ENCODE measurements around the gene ABCG2. TPM values are rescaled to one million over a fixed set of nuclear protein-coding genes. Genes with fewer than 3 reads are reported as not detected.

ABCG2 gene
- total RNA-seq, 2 donors from 2014 or later, result 0.13 to 1.4 TPM

- Mint-ChIP-seq H3K4me3 (no peak overlapping the region), H3K27me3 (no peaks in the 10 kb centered on the region), H3K4me1 (no peaks in the 10 kb centered on the region), H3K36me3 (ENCODE audit: low read depth) (no peaks in the 10 kb centered on the region), H3K27ac (no peak overlapping the region)
- ATAC-seq (no peak), DNase-seq (no peak)
- H3K9me3 ChIP-seq (ENCODE audit: control insufficient read depth, low read length, poor library complexity, severe bottlenecking), result no peaks in the 10 kb centered on the region
Observed at GRCh38 chr4:88148560-88148959, 9.9 kb downstream of the ABCG2 start.

GRCh38 chr4:88147799-88148217 lies 10.6 kb downstream of the ABCG2 start:
- ATAC-seq, result no peak
- DNase-seq, result no peak
- H3K9me3 ChIP-seq (ENCODE audit: control insufficient read depth, low read length, poor library complexity, severe bottlenecking), result no peaks in the 10 kb centered on the region
- Mint-ChIP-seq H3K4me3 (no peak overlapping the region), H3K4me1 (no peaks in the 10 kb centered on the region), H3K36me3 (ENCODE audit: low read depth) (no peaks in the 10 kb centered on the region), H3K27me3 (no peaks in the 10 kb centered on the region), H3K27ac (no peak overlapping the region)

- Mint-ChIP-seq H3K27me3 (no peaks in the 10 kb centered on the region), H3K27ac (no peak overlapping the region), H3K4me3 (no peak overlapping the region), H3K4me1 (peaks cover 1% of the 10 kb centered on the region), H3K36me3 (ENCODE audit: low read depth) (no peaks in the 10 kb centered on the region)
- no peaks in the 10 kb centered on the region for H3K9me3 ChIP-seq (ENCODE audit: control insufficient read depth, low read length, poor library complexity, severe bottlenecking)
- DNase-seq (no peak), ATAC-seq (no peak)
Observed at GRCh38 chr4:88146891-88147290, 11.5 kb downstream of the ABCG2 start.

GRCh38 chr4:88144866-88145300 lies 13.6 kb downstream of the ABCG2 start:
- DNase-seq (no peak), ATAC-seq (no peak)
- Mint-ChIP-seq H3K27ac (no peak overlapping the region), H3K4me3 (no peak overlapping the region), H3K27me3 (no peaks in the 10 kb centered on the region), H3K36me3 (ENCODE audit: low read depth) (no peaks in the 10 kb centered on the region), H3K4me1 (peaks cover 2% of the 10 kb centered on the region)
- H3K9me3 ChIP-seq (ENCODE audit: control insufficient read depth, low read length, poor library complexity, severe bottlenecking), result no peaks in the 10 kb centered on the region

GRCh38 chr4:88144048-88144447 lies 14.4 kb downstream of the ABCG2 start:
- H3K9me3 ChIP-seq (ENCODE audit: control insufficient read depth, low read length, poor library complexity, severe bottlenecking), result no peaks in the 10 kb centered on the region
- Mint-ChIP-seq H3K36me3 (ENCODE audit: low read depth) (no peaks in the 10 kb centered on the region), H3K4me1 (peaks cover 2% of the 10 kb centered on the region), H3K27me3 (no peaks in the 10 kb centered on the region), H3K27ac (no peak overlapping the region), H3K4me3 (no peak overlapping the region)
- ATAC-seq (no peak), DNase-seq (no peak)

GRCh38 chr4:88143504-88143903 lies 14.9 kb downstream of the ABCG2 start:
- DNase-seq, result no peak
- no peak overlapping the region for H3K4me3 Mint-ChIP-seq
- H3K27ac Mint-ChIP-seq, result no peak overlapping the region
- H3K36me3 Mint-ChIP-seq (ENCODE audit: low read depth), result no peaks in the 10 kb centered on the region
- ATAC-seq, result no peak
- peaks cover 2% of the 10 kb centered on the region for H3K4me1 Mint-ChIP-seq
- H3K9me3 ChIP-seq (ENCODE audit: control insufficient read depth, low read length, poor library complexity, severe bottlenecking), result no peaks in the 10 kb centered on the region
- H3K27me3 Mint-ChIP-seq, result no peaks in the 10 kb centered on the region

- Mint-ChIP-seq H3K27me3 (no peaks in the 10 kb centered on the region), H3K27ac (no peak overlapping the region), H3K4me3 (no peak overlapping the region), H3K36me3 (ENCODE audit: low read depth) (peaks cover 3% of the 10 kb centered on the region), H3K4me1 (peaks cover 2% of the 10 kb centered on the region)
- H3K9me3 ChIP-seq (ENCODE audit: control insufficient read depth, low read length, poor library complexity, severe bottlenecking), result no peaks in the 10 kb centered on the region
- DNase-seq (no peak), ATAC-seq (no peak)
Observed at GRCh38 chr4:88138561-88138960, 19.9 kb downstream of the ABCG2 start.

GRCh38 chr4:88137112-88137511 lies 21.3 kb downstream of the ABCG2 start:
- peaks cover 3% of the 10 kb centered on the region for H3K36me3 Mint-ChIP-seq (ENCODE audit: low read depth)
- H3K27me3 Mint-ChIP-seq, result no peaks in the 10 kb centered on the region
- no peak for ATAC-seq

GRCh38 chr4:88136249-88136648 lies 22.2 kb downstream of the ABCG2 start:
- Mint-ChIP-seq H3K27me3 (no peaks in the 10 kb centered on the region), H3K4me1 (no peaks in the 10 kb centered on the region), H3K27ac (no peak overlapping the region), H3K36me3 (ENCODE audit: low read depth) (peaks cover 3% of the 10 kb centered on the region), H3K4me3 (no peak overlapping the region)
- H3K9me3 ChIP-seq (ENCODE audit: control insufficient read depth, low read length, poor library complexity, severe bottlenecking), result no peaks in the 10 kb centered on the region
- DNase-seq (no peak), ATAC-seq (no peak)

More at GRCh38 chr4:88137112-88137511, 21.3 kb downstream of the ABCG2 start:
- peaks cover 2% of the 10 kb centered on the region for H3K4me1 Mint-ChIP-seq
- no peak for DNase-seq
- no peak overlapping the region for H3K27ac Mint-ChIP-seq
- H3K9me3 ChIP-seq (ENCODE audit: control insufficient read depth, low read length, poor library complexity, severe bottlenecking), result no peaks in the 10 kb centered on the region
- H3K4me3 Mint-ChIP-seq, result no peak overlapping the region

GRCh38 chr4:88135356-88135663 lies 23.1 kb downstream of the ABCG2 start:
- Mint-ChIP-seq H3K27ac (no peak overlapping the region), H3K4me1 (peaks cover 2% of the 10 kb centered on the region), H3K36me3 (ENCODE audit: low read depth) (peaks cover 3% of the 10 kb centered on the region), H3K4me3 (no peak overlapping the region), H3K27me3 (no peaks in the 10 kb centered on the region)
- no peak for ATAC-seq
- DNase-seq, result no peak
- no peaks in the 10 kb centered on the region for H3K9me3 ChIP-seq (ENCODE audit: control insufficient read depth, low read length, poor library complexity, severe bottlenecking)

- H3K9me3 ChIP-seq (ENCODE audit: control insufficient read depth, low read length, poor library complexity, severe bottlenecking), result no peaks in the 10 kb centered on the region
- ATAC-seq, result no peak
- H3K27me3 Mint-ChIP-seq, result no peaks in the 10 kb centered on the region
- peaks cover 2% of the 10 kb centered on the region for H3K4me1 Mint-ChIP-seq
- H3K36me3 Mint-ChIP-seq (ENCODE audit: low read depth), result peaks cover 3% of the 10 kb centered on the region
- no peak overlapping the region for H3K4me3 Mint-ChIP-seq
- no peak for DNase-seq
- no peak overlapping the region for H3K27ac Mint-ChIP-seq
Observed at GRCh38 chr4:88134536-88135355, 23.7 kb downstream of the ABCG2 start.

GRCh38 chr4:88134111-88134510 lies 24.3 kb downstream of the ABCG2 start:
- H3K9me3 ChIP-seq (ENCODE audit: control insufficient read depth, low read length, poor library complexity, severe bottlenecking), result no peaks in the 10 kb centered on the region
- no peak overlapping the region for H3K4me3 Mint-ChIP-seq
- DNase-seq, result no peak
- no peak for ATAC-seq
- peaks cover 2% of the 10 kb centered on the region for H3K4me1 Mint-ChIP-seq
- H3K27ac Mint-ChIP-seq, result no peak overlapping the region
- H3K36me3 Mint-ChIP-seq (ENCODE audit: low read depth), result peaks cover 3% of the 10 kb centered on the region
- H3K27me3 Mint-ChIP-seq, result no peaks in the 10 kb centered on the region

- H3K9me3 ChIP-seq (ENCODE audit: control insufficient read depth, low read length, poor library complexity, severe bottlenecking), result no peaks in the 10 kb centered on the region
- ATAC-seq, result no peak
- H3K27me3 Mint-ChIP-seq, result no peaks in the 10 kb centered on the region
- peaks cover 2% of the 10 kb centered on the region for H3K4me1 Mint-ChIP-seq
- H3K27ac Mint-ChIP-seq, result no peak overlapping the region
- H3K4me3 Mint-ChIP-seq, result no peak overlapping the region
- no peaks in the 10 kb centered on the region for H3K36me3 Mint-ChIP-seq (ENCODE audit: low read depth)
- no peak for DNase-seq
Observed at GRCh38 chr4:88130544-88131305, 27.7 kb downstream of the ABCG2 start.

- no peak overlapping the region for H3K27ac Mint-ChIP-seq
Observed at GRCh38 chr4:88130003-88130402, 28.4 kb downstream of the ABCG2 start.

More at GRCh38 chr4:88130003-88130402, 28.4 kb downstream of the ABCG2 start:
- no peaks in the 10 kb centered on the region for H3K36me3 Mint-ChIP-seq (ENCODE audit: low read depth)
- H3K4me1 Mint-ChIP-seq, result peaks cover 2% of the 10 kb centered on the region
- H3K9me3 ChIP-seq (ENCODE audit: control insufficient read depth, low read length, poor library complexity, severe bottlenecking), result no peaks in the 10 kb centered on the region
- DNase-seq, result no peak
- H3K4me3 Mint-ChIP-seq, result no peak overlapping the region
- H3K27me3 Mint-ChIP-seq, result no peaks in the 10 kb centered on the region
- ATAC-seq, result no peak

Data from T-helper 17 cell (primary cell).